ENCODE measurements around the gene MSMP. TPM values are rescaled to one million over a fixed set of nuclear protein-coding genes. Genes with fewer than 3 reads are reported as not detected.

MSMP gene
- total RNA-seq, 1 donor from 2014 or later = not detected

- ATAC-seq (no peak), DNase-seq (no peak)
- Histone ChIP-seq H3K4me1 (peaks cover 12% of the 10 kb centered on the region), H3K36me3 (no peaks in the 10 kb centered on the region), H3K4me3 (no peak overlapping the region), H3K27me3 (ENCODE audit: low read depth) (no peaks in the 10 kb centered on the region), H3K27ac (no peak overlapping the region), H3K9me3 (no peaks in the 10 kb centered on the region)
- no peak for TF ChIP-seq CTCF (IDR thresholded peaks at IDR 0.05)
- intact Hi-C loops (cut with DNase I) = no loop called here
Measured at GRCh38 chr9:35778496-35778895, 24.4 kb upstream of the MSMP start.

- no peak for TF ChIP-seq CTCF (IDR thresholded peaks at IDR 0.05)
- ATAC-seq (no peak), DNase-seq (no peak)
- Histone ChIP-seq H3K27ac (no peak overlapping the region), H3K4me1 (peaks cover 26% of the 10 kb centered on the region), H3K9me3 (no peaks in the 10 kb centered on the region), H3K27me3 (ENCODE audit: low read depth) (no peaks in the 10 kb centered on the region), H3K4me3 (no peak overlapping the region), H3K36me3 (no peaks in the 10 kb centered on the region)
- intact Hi-C loops (cut with DNase I) = no loop called here
Measured at GRCh38 chr9:35776018-35776417, 21.9 kb upstream of the MSMP start.

- H3K9me3 ChIP-seq = no peaks in the 10 kb centered on the region
- no peak overlapping the region for H3K27ac ChIP-seq
- intact Hi-C loops (cut with DNase I) = no loop called here
- ATAC-seq (peak; percentile 69 to 72), DNase-seq (no peak)
- H3K36me3 ChIP-seq = no peaks in the 10 kb centered on the region
- no peak overlapping the region for H3K4me3 ChIP-seq
- H3K27me3 ChIP-seq (ENCODE audit: low read depth) = no peaks in the 10 kb centered on the region
- H3K4me1 ChIP-seq = peaks cover 35% of the 10 kb centered on the region
- TF ChIP-seq CTCF (IDR thresholded peaks at IDR 0.05) = no peak
Measured at GRCh38 chr9:35774907-35775635, 21.0 kb upstream of the MSMP start.

GRCh38 chr9:35771943-35772342, 17.9 kb upstream of the MSMP start:
- H3K4me3 ChIP-seq = no peak overlapping the region
- H3K9me3 ChIP-seq = no peaks in the 10 kb centered on the region
- intact Hi-C loops (cut with DNase I) = no loop called here
- peaks cover 39% of the 10 kb centered on the region for H3K4me1 ChIP-seq
- no peak for DNase-seq
- no peak for TF ChIP-seq CTCF (IDR thresholded peaks at IDR 0.05)
- no peaks in the 10 kb centered on the region for H3K27me3 ChIP-seq (ENCODE audit: low read depth)
- ATAC-seq = peak in 1 of 2 donors; percentile 25
- H3K27ac ChIP-seq = no peak overlapping the region
- H3K36me3 ChIP-seq = no peaks in the 10 kb centered on the region

GRCh38 chr9:35771534-35771933, 17.5 kb upstream of the MSMP start:
- peaks cover 39% of the 10 kb centered on the region for H3K4me1 ChIP-seq
- H3K9me3 ChIP-seq = no peaks in the 10 kb centered on the region
- no peak overlapping the region for H3K4me3 ChIP-seq
- no peak for TF ChIP-seq CTCF (IDR thresholded peaks at IDR 0.05)
- no peaks in the 10 kb centered on the region for H3K27me3 ChIP-seq (ENCODE audit: low read depth)
- H3K27ac ChIP-seq = peak overlapping the region; percentile 63
- intact Hi-C loops (cut with DNase I) = no loop called here
- no peaks in the 10 kb centered on the region for H3K36me3 ChIP-seq
- ATAC-seq (peak in 1 of 2 donors; percentile 37), DNase-seq (no peak)

Measured in lower lobe of right lung (tissue), 2 donors.